ENCODE measurements around the gene PNKD.

The PNKD gene

DNA sequence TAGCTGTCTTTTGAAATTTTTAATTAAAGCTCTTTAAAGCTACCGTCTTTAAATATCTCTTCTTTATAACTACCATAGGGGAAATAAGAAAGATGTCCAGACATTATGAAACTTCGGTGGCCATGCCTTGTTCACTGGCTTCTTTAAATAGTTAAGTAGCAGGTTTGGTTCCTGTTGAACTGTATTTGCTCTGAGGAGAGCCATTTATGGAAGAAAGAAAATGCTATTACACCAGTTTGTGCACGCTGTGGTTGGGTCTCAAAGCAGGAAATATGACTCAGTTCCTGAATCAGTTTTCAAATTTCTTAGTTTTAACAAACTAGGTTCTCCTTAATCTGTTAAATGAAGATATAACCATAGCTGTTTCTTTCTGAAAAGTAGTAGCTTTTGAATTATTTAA is 41.1 kb upstream of the PNKD start:
- H3K27ac ChIP-seq = peak overlapping the region; percentile 36
- TF ChIP-seq, protein P1, sequence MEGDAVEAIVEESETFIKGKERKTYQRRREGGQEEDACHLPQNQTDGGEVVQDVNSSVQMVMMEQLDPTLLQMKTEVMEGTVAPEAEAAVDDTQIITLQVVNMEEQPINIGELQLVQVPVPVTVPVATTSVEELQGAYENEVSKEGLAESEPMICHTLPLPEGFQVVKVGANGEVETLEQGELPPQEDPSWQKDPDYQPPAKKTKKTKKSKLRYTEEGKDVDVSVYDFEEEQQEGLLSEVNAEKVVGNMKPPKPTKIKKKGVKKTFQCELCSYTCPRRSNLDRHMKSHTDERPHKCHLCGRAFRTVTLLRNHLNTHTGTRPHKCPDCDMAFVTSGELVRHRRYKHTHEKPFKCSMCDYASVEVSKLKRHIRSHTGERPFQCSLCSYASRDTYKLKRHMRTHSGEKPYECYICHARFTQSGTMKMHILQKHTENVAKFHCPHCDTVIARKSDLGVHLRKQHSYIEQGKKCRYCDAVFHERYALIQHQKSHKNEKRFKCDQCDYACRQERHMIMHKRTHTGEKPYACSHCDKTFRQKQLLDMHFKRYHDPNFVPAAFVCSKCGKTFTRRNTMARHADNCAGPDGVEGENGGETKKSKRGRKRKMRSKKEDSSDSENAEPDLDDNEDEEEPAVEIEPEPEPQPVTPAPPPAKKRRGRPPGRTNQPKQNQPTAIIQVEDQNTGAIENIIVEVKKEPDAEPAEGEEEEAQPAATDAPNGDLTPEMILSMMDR (IDR thresholded peaks at IDR 0.05) = no peak
- no peak for TF ChIP-seq ZFX (IDR thresholded peaks at IDR 0.05; ENCODE audit: borderline replicate concordance)

GRCh38 chr2:218229851-218230250 is 40.5 kb upstream of the PNKD start:
- peak overlapping the region; percentile 36 for H3K27ac ChIP-seq
- TF ChIP-seq, protein P1 (IDR thresholded peaks at IDR 0.05) = no peak

GRCh38 chr2:218230882-218231281 is 39.4 kb upstream of the PNKD start:
- 0 out of 2 replicates have a peak overlapping the region, but pooled peaks have one; percentile 36 for H3K27ac ChIP-seq
- TF ChIP-seq ZFX (IDR thresholded peaks at IDR 0.05; ENCODE audit: borderline replicate concordance) = no peak
- TF ChIP-seq, protein P1 (IDR thresholded peaks at IDR 0.05) = peak; percentile 33

DNA sequence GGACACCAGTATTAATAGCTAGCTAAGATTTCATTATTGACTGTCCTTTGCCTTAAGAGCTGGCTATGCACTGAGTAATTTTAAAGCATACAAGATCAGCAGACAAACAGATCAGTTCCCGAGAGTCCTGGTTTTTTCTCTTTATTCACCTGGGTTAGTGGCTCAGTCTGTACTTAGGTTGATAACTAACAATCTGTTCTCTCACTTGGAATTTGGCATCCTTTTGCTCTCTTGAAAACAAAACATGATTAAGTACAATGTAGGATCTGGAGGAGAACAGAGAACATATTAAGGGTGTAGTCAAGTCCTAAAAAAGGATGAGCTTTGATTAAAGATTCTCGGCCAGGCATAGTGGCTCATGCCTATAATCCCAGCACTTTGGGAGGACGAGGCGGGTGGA is 36.8 kb upstream of the PNKD start:
- TF ChIP-seq, protein P1 (IDR thresholded peaks at IDR 0.05) = no peak
- no peak for TF ChIP-seq ZFX (IDR thresholded peaks at IDR 0.05; ENCODE audit: borderline replicate concordance)

DNA sequence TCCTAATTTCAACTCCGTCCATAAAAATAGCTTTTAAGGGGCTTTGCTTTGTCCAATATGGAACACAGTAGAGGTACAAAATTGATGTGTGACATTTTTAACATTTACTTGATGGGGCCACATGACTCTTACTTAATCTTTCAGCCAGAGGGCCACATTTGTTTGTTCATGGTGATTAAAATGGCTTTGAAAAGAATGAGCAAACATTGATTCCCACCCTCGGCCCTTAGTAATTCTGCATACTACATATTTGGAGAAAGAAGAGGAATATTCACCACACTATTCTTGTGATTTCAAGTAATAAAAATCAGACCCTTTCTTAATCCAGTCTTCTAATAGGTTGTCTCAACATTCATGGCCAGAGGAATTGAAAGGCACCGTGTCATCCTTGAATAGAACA is 35.8 kb upstream of the PNKD start:
- TF ChIP-seq ZFX (IDR thresholded peaks at IDR 0.05; ENCODE audit: borderline replicate concordance) = no peak
- TF ChIP-seq, protein P1 (IDR thresholded peaks at IDR 0.05) = no peak
- no peak overlapping the region for H3K27ac ChIP-seq

More for the DNA sequence above, 36.8 kb upstream of the PNKD start:
- no peak overlapping the region for H3K27ac ChIP-seq

DNA sequence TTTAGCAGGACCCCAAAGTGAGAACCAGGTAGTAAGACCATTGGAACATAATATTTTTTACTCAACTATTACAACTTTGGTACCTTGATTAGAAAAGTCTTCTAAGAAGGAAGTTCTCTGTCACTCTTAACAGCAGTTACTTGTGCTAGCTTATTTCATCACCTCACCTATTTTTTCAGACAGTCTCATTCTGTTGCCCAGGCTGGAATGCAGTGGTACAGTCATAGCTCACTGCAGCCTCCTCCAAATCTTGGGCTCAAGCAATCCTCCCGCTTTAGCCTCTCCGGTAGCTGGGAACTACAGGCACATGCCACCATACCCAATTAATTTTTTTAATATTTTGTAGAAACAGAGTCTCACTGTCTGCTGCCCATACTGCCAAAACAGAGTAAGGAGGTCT is 35.3 kb upstream of the PNKD start:
- no peak for TF ChIP-seq ZFX (IDR thresholded peaks at IDR 0.05; ENCODE audit: borderline replicate concordance)
- TF ChIP-seq, protein P1 (IDR thresholded peaks at IDR 0.05) = no peak
- H3K27ac ChIP-seq = no peak overlapping the region

DNA sequence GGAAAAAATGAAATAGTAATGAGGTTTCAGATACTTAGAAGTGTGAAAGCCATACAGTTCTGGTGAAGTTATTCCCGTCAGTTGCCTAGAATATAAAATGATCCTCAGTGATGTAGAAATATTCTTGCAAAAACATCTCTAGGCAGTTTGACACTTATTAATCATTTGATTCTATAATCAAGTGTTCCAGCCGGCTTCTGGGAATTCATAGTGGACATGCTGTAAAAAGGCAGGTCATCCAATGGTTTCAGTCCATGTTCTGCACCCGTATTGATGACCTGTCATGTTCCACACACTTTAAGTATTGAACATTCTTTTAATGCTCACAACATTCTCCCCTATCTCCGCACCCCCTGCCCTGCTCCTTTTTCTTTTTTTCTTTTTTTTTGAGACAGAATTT is 33.5 kb upstream of the PNKD start:
- TF ChIP-seq, protein P1 (IDR thresholded peaks at IDR 0.05) = no peak
- no peak for TF ChIP-seq ZFX (IDR thresholded peaks at IDR 0.05; ENCODE audit: borderline replicate concordance)
- H3K27ac ChIP-seq = no peak overlapping the region

Measured in 22Rv1 (cell line).